ENCODE data around the gene KCNK6.

DNA sequence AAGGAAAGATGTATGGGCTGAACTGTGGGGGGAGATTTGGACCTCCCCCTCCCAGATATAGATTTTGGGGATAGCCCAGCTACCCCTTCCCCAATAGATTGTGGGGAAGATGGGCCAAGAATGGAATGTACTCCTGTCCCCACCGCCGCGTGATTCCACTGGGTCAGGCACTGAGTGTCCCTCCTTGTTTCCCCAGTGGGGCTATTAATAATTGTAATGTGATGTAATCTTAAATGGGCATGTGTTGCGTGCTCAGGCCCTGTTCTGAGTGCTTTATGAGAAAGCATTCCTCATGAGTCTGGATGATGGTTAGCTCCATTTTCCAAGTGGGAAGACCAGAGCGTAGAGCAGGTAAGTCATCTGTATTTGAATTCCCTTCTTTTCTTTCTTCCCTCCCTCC, 56.1 kb downstream of the KCNK6 start:
- TF ChIP-seq, protein P1, sequence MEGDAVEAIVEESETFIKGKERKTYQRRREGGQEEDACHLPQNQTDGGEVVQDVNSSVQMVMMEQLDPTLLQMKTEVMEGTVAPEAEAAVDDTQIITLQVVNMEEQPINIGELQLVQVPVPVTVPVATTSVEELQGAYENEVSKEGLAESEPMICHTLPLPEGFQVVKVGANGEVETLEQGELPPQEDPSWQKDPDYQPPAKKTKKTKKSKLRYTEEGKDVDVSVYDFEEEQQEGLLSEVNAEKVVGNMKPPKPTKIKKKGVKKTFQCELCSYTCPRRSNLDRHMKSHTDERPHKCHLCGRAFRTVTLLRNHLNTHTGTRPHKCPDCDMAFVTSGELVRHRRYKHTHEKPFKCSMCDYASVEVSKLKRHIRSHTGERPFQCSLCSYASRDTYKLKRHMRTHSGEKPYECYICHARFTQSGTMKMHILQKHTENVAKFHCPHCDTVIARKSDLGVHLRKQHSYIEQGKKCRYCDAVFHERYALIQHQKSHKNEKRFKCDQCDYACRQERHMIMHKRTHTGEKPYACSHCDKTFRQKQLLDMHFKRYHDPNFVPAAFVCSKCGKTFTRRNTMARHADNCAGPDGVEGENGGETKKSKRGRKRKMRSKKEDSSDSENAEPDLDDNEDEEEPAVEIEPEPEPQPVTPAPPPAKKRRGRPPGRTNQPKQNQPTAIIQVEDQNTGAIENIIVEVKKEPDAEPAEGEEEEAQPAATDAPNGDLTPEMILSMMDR (IDR thresholded peaks at IDR 0.05) = no peak
- no peak for TF ChIP-seq POLR2A (IDR thresholded peaks at IDR 0.05)
